NT2/D1 (cell line): ENCODE data around the gene TMEM175.

Experiments used
- SUZ12 ChIP-seq: IDR thresholded peaks from 2 replicates; pipeline ENCODE4 v1.6.1; 2011; ENCODE audit not compliant: insufficient read length, insufficient read depth; ENCODE audit errors: extremely low read depth
- YY1 ChIP-seq: IDR thresholded peaks from 2 replicates; pipeline ENCODE4 v1.6.1; 2011; ENCODE audit not compliant: insufficient read length, insufficient read depth
- ZNF274 ChIP-seq: IDR thresholded peaks from 2 replicates; pipeline ENCODE4 v1.6.1; 2011; ENCODE audit warnings: mild to moderate bottlenecking, low read depth, low read length

DNA sequence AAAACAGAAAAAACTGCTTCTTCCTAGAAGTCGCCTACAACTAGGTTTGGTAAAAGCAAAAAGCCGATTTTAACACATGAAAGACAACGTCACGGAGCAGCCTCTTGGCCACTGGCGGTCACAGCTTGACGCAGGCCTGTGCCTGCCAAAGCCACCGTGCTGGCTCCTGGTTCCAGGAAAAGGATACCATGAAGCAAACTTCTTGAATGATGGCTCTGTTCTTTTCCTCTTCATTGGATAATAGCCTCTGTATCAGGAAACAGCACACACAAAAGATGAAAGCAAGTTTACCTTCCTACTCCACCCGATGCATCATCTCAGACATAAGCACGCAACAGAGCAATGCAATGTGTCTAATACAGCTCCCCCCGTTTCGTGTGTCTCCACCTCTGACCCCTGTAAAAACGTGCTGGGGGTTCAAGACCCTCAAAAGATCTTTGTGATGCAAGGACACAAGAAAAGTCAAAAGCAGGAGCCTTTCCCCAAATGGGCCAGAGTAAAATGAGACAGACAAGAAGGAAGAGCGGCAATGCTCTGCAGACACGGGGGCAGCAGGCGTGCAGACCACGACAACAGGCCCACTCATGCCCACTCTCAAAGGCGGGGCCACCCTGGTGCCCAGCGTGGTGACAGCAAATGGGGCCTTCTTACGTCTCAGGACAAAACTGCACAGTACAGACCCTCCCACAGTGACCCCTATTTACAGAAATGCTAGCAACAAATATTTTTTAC is 19.5 kb upstream of the TMEM175 start:
- TF ChIP-seq YY1 (no peak), ZNF274 (no peak), SUZ12 (no peak)
